ENCODE results near the gene PLA2G5.

Gene PLA2G5

DNA sequence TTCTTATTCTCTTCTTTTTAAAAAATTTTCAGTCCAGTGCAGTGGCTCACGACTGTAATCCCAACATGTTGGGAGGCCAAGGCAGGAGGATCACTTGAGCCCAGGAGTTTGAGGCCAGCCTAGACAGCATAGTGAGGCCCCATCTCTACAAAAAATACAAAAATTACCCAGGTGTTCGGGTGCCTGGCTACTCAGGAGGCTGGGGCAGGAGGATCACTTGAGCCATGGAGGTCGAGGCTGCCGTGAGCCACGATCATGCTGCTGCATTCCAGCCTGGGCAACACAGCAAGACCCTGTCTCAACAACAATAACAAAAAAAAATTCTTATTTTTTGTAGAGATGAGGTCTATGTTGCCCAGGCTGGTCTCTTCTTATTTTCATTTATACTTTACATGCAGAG, 41.5 kb downstream of the PLA2G5 start:
- H2AFZ ChIP-seq (ENCODE audit: low read length): no peak overlapping the region
- H3K9ac ChIP-seq (ENCODE audit: low read length): no peak overlapping the region
- H3K9me3 ChIP-seq (replicated peaks; ENCODE audit: insufficient read depth, low read length): no peaks in the 10 kb centered on the region
- H4K20me1 ChIP-seq (ENCODE audit: insufficient read depth, low read length): no peaks in the 10 kb centered on the region
- H3K4me3 ChIP-seq (ENCODE audit: low read length): no peak overlapping the region
- TF ChIP-seq EZH2phosphoT487 (IDR thresholded peaks at IDR 0.05; ENCODE audit: low read length) (no peak), EZH2 (optimal IDR thresholded peaks at IDR 0.05; ENCODE audit: low read depth, low read length) (no peak)
- TF ChIP-seq, protein P1, sequence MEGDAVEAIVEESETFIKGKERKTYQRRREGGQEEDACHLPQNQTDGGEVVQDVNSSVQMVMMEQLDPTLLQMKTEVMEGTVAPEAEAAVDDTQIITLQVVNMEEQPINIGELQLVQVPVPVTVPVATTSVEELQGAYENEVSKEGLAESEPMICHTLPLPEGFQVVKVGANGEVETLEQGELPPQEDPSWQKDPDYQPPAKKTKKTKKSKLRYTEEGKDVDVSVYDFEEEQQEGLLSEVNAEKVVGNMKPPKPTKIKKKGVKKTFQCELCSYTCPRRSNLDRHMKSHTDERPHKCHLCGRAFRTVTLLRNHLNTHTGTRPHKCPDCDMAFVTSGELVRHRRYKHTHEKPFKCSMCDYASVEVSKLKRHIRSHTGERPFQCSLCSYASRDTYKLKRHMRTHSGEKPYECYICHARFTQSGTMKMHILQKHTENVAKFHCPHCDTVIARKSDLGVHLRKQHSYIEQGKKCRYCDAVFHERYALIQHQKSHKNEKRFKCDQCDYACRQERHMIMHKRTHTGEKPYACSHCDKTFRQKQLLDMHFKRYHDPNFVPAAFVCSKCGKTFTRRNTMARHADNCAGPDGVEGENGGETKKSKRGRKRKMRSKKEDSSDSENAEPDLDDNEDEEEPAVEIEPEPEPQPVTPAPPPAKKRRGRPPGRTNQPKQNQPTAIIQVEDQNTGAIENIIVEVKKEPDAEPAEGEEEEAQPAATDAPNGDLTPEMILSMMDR (IDR thresholded peaks at IDR 0.05; ENCODE audit: low read length): no peak
- no peaks in the 10 kb centered on the region for H3K9me2 ChIP-seq (replicated peaks; ENCODE audit: insufficient read depth, low read length)
- no peak overlapping the region for H3K27ac ChIP-seq (ENCODE audit: low read length)
- no peak for DNase-seq
- no peaks in the 10 kb centered on the region for H3K79me2 ChIP-seq (ENCODE audit: low read length)
- no peaks in the 10 kb centered on the region for H3F3A ChIP-seq (ENCODE audit: insufficient read depth, low read length)
- H3K4me1 ChIP-seq (ENCODE audit: low read length): peaks cover 7% of the 10 kb centered on the region; the same call in 1 of the 2 replicates
- H3K4me2 ChIP-seq (ENCODE audit: low read depth, low read length): no peak overlapping the region
- H3K27me3 ChIP-seq (replicated peaks; ENCODE audit: insufficient read depth, low read length): no peaks in the 10 kb centered on the region
- H3K36me3 ChIP-seq (replicated peaks; ENCODE audit: insufficient read depth, low read length): no peaks in the 10 kb centered on the region

DNA sequence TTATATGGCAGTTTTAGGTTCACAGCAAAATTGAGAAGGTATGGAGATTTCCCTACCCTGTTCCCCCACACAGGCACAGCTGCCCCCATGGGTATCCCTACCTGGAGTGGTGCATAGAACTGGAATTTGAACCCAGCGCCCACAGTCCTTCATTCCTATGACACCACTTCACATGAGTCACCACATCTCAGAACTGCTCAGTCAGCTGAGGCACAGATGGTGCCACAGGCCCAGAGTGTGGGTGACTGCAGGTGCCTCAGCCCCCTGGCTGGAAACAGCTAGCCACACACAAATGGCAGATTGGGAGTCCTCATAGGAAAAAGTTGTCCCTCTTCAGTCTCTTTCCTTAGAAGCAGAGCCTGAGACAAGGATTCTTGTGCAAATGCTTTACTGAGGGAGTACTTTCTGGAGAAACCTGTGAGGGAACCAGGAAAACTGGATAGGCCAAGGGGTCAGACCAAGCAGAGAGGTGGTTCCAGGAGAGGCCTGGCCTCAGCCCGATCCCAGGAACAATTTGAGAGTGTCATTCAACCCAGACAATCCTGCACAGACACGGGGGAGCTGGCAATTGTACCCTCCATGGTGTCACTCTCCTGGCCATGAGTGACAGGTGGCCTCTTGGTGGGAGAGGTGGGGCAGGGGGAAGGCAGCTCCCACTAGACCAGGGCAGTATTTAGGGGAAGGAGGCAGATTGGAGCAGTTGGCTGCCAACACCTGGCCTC, 42.4 kb downstream of the PLA2G5 start:
- Histone ChIP-seq H3K79me2 (ENCODE audit: low read length) (no peaks in the 10 kb centered on the region), H2AFZ (ENCODE audit: low read length) (no peak overlapping the region), H3K4me2 (ENCODE audit: low read depth, low read length) (no peak overlapping the region), H3K36me3 (replicated peaks; ENCODE audit: insufficient read depth, low read length) (no peaks in the 10 kb centered on the region), H3K9me3 (replicated peaks; ENCODE audit: insufficient read depth, low read length) (no peaks in the 10 kb centered on the region), H3K9ac (ENCODE audit: low read length) (no peak overlapping the region), H3K9me2 (replicated peaks; ENCODE audit: insufficient read depth, low read length) (no peaks in the 10 kb centered on the region), H3K4me3 (ENCODE audit: low read length) (no peak overlapping the region), H3K27me3 (replicated peaks; ENCODE audit: insufficient read depth, low read length) (no peaks in the 10 kb centered on the region), H3K4me1 (ENCODE audit: low read length) (peaks cover 7% of the 10 kb centered on the region; the same call in 1 of the 2 replicates), H3F3A (ENCODE audit: insufficient read depth, low read length) (no peaks in the 10 kb centered on the region), H4K20me1 (ENCODE audit: insufficient read depth, low read length) (no peaks in the 10 kb centered on the region), H3K27ac (ENCODE audit: low read length) (no peak overlapping the region)
- DNase-seq: peak; percentile 21
- TF ChIP-seq EZH2phosphoT487 (IDR thresholded peaks at IDR 0.05; ENCODE audit: low read length): no peak
- TF ChIP-seq EZH2 (optimal IDR thresholded peaks at IDR 0.05; ENCODE audit: low read depth, low read length): no peak
- TF ChIP-seq, protein P1 (IDR thresholded peaks at IDR 0.05; ENCODE audit: low read length): no peak

DNA sequence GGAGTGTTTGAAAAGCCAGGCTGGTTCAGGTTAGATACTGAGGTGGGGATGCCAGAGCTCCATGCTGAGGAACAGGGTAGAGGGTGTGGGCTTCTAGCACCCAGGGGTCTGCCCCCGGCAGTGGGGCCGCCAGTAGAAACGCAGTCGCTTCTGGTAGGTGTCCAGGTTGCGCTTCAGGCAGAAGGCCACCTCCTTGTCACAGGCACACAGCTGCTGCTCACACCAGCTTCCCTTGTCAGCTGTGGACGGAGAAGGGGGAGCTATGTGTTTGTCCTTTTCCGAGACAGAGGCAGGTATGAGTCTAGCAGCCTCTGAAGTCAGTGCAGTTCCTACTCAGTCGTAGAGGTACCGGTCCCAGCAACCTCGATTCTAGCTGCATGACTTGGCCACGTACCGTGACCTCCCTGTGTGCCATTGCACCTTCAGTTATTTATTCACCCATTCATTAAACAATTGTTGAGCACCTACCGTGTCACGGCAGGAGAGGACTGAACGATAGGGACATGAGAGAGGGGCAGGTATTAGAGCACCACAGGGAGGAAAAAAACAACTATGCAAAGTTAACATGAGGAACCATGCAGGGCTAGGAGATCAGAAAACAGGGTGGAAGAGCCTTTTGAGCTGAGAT, 44.1 kb downstream of the PLA2G5 start:
- no peaks in the 10 kb centered on the region for H3K27me3 ChIP-seq (replicated peaks; ENCODE audit: insufficient read depth, low read length)
- H3K36me3 ChIP-seq (replicated peaks; ENCODE audit: insufficient read depth, low read length): no peaks in the 10 kb centered on the region
- no peaks in the 10 kb centered on the region for H3K9me2 ChIP-seq (replicated peaks; ENCODE audit: insufficient read depth, low read length)
- H2AFZ ChIP-seq (ENCODE audit: low read length): no peak overlapping the region
- H3K9ac ChIP-seq (ENCODE audit: low read length): no peak overlapping the region
- H3K9me3 ChIP-seq (replicated peaks; ENCODE audit: insufficient read depth, low read length): no peaks in the 10 kb centered on the region
- peaks cover 7% of the 10 kb centered on the region; the same call in 1 of the 2 replicates for H3K4me1 ChIP-seq (ENCODE audit: low read length)
- DNase-seq: no peak
- no peak overlapping the region for H3K4me2 ChIP-seq (ENCODE audit: low read depth, low read length)
- H4K20me1 ChIP-seq (ENCODE audit: insufficient read depth, low read length): no peaks in the 10 kb centered on the region
- H3K4me3 ChIP-seq (ENCODE audit: low read length): no peak overlapping the region
- TF ChIP-seq EZH2phosphoT487 (IDR thresholded peaks at IDR 0.05; ENCODE audit: low read length) (no peak), EZH2 (optimal IDR thresholded peaks at IDR 0.05; ENCODE audit: low read depth, low read length) (no peak)
- TF ChIP-seq, protein P1 (IDR thresholded peaks at IDR 0.05; ENCODE audit: low read length): no peak
- no peaks in the 10 kb centered on the region for H3K79me2 ChIP-seq (ENCODE audit: low read length)
- H3K27ac ChIP-seq (ENCODE audit: low read length): no peak overlapping the region
- no peaks in the 10 kb centered on the region for H3F3A ChIP-seq (ENCODE audit: insufficient read depth, low read length)

Measured in MM.1S (cell line).